OCI-M2 (cell line): ENCODE data around the gene PANK2.
"Not testable (repeated sequence)": the region's sequence is repeated elsewhere in the genome, so short reads cannot be mapped to it uniquely, and the experiment has no call there.

Experiments used
- DNase-seq: peaks from one replicate; lab custom pipeline; 2025; ENCODE audit not compliant: unreplicated experiment; lab: John Stamatoyannopoulos, UW

Gene PANK2

DNA sequence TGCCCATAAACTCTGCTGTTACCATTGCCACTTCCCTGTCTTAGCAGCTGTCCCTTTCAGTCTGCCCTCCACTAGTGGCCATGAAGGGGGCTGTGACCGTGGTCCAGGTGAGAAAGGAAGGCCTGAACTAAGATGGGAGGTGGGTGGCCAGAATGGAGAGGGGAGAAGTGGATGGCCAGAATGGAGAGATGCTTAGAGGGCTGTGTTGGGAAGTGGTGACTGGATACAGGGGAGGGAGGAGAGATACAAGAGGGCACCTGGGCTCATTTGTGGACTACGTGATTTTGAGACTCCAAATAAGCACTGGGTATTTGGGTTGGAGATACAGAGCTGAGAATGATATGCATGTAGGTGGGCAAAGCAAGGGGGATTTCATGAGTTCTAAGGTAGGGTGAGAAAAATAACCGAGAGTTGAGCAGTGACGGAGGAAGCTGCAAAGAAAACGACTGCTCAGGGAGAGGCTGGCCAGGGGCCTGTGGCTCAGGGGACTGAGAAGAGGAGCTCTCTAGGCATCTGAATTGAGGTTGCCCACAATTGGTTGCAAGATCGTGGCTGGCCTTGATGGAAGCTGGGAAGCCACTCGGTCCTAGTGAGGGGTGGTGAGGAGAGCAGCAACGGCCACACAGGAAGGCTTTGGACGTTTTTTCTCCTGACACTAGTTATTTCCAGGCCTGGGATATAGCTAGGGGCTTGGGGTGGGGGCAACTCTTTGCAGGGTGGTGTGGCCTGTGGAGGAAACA, 36.9 kb downstream of the PANK2 start:
- no peak for DNase-seq

DNA sequence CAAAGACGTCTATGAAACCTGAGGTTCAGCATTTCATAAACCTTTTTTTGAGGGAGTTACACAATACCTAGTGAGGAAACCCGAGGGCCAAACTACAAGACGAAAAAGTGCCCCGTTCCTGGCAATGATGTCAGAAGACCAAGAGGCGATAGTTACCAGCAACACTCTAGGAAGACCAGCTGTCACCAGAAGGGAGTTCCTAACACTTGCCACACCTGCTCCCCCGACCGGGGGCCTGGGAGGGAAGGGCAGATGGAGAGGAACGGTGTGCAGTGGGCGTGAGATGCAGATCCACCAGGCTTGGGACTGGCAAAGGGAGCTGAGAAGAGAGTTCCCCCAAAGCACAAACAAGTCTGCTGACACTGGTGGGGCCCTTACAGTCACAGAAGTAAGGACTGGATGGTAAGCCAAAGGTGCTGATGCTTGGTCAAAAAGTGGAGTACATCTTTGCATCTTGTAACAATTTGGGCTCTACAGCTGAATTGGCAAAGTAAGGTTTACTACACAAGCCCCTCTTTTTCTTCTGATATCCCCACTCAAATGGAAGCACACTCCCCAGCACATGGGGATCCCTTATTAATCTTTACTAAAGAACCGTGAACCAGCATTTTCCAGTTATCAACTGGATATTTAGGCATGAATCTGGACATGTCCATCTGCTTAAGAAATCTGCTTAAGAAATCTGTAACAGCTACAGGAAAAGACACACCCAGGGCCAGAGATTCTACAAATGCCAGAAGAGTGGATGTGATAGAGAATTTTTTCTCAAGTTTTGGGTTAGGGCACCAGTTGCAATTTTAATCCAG, 38.5 kb downstream of the PANK2 start:
- no peak for DNase-seq

DNA sequence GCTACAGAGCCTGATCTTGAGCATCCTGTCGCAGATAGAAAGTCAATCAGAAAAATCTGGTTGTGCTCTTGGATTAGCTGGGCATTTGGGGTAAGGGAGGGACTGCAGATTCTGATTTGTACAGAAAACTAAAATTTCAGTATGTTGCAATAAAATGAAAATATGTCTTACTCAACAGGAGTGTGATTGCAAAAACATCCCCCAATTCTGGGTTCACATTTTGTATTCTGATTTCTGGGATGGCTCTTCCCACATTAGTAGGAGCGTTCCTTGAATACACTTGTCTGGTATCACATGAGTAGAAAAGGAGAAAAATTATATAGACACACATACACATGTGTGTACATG, 40.5 kb downstream of the PANK2 start:
- DNase-seq = no peak

DNA sequence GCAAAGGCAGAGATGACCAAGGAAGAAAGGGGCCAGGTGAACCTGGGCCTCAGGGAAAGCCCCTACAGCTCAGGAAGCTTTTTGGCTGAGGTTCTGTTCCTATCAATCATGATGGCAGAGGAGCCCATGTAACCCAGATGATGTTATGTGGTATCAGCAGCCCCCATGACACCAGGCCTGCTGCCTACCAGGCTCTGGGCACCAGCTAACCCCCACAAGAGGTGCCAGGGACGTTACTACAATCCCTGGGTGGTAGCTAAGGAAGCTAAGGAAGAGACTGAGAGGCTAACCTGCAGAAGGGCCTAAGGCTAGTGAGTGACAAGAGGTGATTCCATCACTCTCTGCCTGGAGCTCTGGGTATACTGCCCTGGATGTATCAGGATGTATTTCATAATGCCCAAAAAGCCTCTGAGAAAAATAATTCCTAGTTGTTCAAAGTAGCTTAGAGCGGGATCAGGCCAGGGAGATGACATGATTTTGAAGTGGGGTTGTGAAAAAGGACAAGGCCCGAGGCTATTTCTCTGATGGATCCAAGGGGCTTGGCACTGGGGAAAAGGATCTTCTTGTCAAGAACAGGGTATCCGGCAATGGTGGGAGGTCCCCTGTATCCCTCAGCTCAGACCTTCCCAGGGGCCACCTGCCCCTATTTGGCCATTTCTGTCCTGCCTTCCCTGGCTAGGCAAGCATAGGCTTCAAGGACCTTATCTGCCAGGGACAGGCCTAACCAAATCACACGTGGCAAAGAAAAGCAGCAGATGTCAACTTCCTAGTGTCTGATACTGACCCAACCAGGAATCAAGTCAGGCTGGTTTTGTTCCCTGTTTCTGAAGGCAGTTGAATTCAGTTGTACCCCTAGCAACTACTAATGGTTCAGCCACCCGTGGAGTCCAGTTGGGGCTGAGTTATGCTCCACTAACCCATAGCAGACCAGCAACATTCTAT, 41.3 kb downstream of the PANK2 start:
- DNase-seq = peak; percentile 68

DNA sequence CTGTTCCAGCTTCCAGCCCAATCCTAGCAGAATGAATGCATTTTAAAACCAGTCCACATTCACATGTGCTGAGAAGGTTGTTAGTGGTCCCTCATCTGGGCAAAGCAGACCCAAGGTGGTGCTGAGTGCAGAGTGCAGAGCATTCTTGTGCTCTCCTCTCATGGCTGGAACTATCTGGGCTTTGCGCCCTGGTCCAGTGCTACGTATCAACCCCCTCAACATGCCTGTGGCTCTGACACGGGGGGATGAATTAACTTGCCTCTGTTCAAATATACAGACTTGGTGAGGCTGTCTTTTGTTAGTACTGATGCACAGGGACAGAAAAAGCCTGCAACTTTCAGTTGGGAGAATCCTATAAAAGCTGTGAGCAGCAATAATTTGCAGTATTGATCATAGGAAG, 42.5 kb downstream of the PANK2 start:
- no peak for DNase-seq

DNA sequence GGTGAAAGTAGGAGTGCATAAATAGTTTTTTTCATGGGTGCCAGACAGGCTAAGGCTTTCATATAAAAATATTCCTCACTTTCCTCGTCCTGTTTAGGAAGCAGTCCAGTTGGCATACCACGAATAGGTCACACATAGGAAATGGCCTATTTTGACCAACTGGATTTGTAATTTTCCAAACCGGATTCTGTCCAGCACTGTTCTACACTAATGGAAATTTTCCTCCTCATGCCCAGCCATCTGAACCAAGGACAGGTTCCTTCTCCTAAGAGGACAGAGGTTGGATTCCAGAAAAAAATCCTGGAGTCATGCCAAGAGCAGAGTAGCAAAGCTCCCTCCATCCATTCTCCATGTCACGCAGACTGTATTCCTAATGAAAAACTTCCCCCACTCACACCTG, 43.1 kb downstream of the PANK2 start:
- DNase-seq = no peak

DNA sequence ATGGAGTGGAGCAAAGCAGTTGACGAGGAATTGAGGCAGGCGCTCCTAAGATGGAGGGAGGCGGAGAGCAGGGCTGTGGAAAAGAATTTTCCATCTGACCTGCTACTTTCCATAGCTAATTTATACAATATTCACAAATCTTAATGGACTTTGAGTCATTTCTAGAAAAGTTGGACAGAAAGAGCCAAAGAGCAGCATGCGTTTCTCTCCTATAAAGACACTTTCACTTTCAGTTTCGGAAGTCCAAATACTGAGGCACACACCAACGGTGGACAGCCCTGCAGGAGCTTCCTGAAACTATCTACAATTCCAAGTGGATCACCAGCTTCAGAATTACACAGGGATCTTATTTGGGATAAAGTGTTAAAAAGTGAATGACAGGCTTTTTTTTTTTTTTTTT, 43.5 kb downstream of the PANK2 start:
- no peak for DNase-seq

DNA sequence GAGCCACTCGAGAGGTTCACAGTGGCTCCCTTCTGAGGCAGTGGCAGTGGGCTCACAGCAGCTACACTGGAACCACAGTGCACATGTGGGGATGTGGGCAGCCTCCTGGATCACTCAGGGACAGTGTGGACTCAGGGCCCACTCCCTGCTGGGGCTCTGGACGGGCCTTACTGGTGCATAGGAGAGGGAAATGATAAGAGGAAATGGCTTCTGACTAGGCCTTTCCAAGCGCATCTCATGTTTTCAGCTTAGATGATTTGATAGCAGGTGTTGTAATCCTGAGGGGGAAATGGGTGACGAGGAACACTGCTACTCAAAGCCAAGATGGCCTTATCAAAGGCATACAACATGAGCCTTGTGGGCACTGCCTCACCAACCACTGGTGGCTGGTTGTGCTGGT, 44.0 kb downstream of the PANK2 start:
- DNase-seq = no peak

DNA sequence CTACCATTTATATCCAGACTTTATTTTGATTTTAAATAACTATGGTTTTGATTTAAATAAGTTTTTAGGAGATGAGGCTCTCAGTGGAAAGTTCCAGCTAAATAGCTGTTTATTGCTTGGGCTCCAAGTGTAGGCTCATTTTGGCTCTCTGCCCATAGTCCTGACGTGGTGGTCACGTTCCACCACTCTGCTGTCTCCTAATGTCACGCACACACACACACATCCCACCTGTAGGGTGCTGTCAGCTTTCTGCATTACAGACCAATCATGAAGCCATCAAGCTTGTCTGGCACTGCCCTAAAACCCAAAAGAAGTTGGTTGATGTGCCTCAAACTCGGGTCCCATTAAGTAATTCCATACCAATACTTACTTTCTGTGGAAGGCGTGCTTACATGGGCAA, 45.4 kb downstream of the PANK2 start:
- no peak for DNase-seq

DNA sequence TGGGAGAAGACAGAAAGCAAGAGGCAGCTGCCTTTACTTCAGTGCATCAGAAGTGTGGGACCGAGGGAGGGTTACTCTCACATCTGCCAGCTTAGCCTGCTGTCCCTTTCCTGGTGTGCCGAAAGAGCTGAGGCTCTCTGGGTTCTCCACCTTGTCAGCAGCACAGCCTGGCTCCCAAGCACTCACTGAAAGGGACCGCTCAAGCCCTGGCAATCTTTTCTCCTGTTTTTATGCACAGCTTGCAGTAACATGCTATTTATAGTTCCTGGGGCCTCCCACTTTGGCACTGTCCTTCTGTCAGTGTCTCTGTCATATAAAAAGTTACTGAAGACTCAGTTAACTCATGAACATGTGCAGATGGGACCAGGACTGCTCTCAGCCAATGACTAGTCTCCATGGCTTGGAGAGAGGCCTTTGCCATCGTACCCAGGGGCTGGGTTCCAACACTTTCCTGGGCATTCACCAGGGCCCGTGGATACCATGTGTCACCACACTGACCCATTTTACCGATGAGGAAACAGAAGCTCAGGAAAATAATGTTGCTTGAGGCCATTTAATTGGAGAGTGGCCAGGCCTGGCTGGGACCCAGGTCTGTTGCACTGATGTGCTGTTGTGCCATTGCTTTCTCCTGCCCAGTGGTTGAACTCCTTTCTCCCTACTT, 46.2 kb downstream of the PANK2 start:
- DNase-seq = no peak

DNA sequence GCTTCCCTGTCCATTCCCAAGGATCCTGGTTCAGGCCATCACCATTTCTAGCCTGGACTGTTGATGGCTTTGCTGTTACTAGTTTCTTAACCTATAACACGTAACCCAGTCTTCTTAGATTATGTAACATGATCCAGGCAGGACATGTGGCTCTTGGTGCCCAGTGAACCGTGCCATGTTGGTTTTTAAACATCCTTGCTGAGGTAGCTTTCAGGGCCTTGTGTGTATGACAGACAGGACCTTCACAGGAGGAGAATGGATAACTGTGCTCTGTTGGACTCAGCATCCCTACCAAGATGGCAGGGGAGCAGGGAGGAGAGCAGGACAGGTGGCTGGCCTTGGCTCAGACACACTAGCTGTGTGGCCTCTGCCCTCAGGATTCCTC, 46.8 kb downstream of the PANK2 start:
- DNase-seq = no peak

DNA sequence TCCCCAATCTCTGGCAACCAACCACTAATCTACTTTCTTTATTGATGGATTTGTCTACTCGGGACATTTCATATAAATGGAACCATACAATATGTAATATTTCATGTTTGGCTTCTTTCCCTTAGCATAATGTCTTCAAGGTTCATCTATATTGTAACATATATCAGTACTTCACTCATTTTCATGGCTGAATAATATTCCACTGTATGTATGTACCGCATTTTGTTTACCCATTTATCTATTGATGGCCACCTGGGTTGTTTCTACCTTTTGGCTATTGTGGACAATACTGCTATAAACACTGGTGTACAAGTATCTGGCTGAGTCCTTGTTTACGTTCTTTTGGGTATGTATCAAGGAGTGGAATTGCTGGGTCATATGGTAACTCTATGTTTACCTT, 48.4 kb downstream of the PANK2 start:
- no peak for DNase-seq

DNA sequence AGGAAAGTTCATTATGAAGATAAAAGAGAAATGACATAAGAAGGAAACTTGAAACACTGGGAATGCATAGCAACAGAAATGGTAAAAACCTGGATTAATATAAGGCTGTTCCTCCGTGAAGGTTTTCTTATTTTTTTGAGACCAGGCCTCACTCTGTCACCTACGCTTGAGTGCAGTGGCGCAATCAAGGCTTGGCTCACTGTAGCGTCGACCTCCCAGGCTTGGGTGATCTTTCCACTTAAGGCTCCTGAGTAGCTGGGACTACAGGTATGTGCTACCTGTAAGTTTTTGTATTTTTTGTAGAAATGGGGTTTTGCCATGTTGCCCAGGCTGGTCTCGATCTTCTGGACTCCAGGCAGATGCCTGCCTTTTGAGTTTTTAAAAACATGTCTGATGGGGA, 51.7 kb downstream of the PANK2 start:
- no peak for DNase-seq

DNA sequence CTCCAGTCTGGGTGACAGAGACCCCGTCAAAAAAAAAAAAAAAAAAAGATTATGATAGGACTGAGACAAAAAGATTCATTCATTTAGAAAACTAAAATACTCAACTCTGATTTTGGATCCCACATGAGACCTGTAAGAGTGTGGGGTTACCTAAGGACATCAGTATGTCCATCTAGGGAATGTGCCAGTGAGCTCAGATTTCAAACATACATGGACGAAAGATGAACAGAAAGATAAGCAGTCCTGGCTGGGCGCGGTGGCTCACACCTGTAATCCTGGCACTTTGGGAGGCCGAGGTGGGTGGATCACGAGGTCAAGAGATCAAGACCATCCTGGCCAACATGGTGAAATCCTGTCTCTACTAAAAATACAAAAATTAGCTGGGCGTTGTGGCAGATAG, 57.5 kb downstream of the PANK2 start:
- not testable (repeated sequence) for DNase-seq

DNA sequence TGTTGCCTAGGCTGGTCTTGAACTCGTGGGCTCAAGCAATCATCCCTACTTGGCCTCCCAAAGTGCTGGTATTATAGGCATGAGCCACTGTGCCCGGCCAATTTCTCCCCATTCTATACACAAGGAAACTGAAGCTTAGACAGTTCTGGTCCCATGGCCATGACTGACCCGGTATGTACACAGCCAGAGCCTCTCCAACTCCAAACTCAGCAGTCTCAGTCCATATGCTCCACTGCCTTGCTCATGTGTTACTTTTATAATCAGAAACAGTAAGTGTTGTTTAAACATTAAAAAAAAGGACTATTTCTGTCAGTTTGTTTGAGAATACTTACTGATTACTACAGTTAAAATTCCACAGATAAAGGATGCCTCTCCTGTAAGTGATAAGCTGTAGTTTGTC, 75.5 kb downstream of the PANK2 start:
- DNase-seq = no peak

DNA sequence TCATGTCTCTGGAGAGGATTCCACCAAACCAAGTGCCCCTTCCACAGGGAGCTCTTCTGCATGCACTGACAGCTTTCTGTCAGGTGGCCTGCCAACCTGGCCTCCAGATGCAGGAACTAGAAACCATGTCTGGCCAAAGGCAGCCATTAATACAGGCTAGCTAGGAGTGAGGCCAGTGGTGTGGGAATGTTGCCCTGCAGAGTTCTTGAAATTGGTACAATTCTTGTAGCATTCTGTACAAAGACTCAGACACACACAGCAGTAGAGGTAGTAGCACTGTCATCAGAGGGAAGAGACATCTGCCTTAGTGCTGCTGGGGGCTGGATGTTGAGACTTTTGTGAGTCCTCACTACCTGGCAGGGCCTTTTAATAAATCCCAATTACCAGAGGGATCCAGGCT, 77.4 kb downstream of the PANK2 start:
- no peak for DNase-seq

DNA sequence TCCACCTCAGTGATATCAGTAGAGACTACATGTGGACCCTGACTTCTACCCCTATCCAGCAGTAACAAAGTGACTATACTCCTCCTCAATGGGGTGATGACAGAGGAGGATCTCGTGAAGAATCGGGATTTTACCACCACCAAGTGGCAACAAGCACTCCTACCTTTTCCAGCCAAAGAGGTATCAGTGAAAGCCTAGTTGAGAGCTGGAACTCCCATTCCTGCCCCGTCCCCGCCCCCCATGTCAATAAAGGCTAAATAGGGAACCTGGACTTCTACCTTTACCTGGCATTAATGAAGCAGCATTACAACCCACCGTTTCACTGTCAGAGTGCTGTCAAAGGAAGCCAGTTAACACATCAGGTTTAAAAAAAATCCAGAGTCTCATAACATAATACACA, 80.8 kb downstream of the PANK2 start:
- DNase-seq = no peak

DNA sequence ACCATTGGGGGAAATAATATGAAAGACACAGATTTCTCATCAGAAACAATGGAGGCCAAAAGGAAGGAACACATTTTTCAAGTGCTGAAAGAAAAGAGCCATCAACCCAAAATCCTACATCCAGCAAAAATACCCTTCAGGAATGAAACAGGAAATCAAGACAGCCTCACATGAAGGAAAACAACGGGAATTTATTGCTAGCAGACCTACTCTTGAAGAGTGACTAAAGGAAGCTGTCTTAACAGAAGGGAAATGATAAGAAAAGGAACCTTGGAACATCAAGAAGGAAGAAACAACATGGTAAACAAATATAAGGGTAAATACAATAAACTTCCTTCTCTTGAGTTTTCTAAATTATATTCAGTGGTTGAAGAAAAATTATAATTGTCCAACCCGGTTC, 82.0 kb downstream of the PANK2 start:
- no peak for DNase-seq

DNA sequence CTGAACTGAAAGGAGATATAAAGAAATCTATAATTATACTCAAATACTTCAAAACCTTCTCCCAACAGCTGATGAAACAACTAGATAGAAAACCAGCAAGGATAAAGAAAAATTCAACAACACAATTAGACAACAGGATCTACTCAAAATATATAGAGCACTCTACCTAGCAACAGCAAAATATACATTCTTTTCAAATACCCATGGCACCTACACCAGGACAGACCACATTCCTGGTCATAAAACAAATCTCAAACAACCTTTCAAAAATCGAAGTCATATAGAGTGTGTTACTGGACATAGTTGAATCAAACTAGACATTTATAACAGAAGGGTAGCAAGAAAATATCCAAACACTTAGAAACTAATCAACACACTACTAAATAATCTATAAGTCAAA, 83.0 kb downstream of the PANK2 start:
- DNase-seq = no peak

DNA sequence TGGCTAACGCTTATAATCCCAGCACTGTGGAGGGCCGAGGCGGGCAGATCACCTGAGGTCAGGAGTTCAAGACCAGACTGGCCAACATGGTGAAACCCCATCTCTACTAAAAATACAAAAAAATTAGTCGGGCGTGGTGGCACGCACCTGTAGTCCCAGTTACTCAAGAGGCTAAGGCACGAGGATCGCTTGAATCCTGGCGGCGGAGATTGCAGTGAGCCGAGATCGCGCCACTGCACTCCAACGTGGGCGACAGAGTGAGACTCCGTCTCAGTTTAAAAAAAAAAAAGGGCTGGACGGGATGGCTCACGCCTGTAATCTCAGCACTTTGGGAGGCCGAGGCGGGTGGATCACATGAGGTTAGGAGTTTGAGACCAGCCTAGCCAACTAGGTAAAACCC, 83.4 kb downstream of the PANK2 start:
- not testable (repeated sequence) for DNase-seq

DNA sequence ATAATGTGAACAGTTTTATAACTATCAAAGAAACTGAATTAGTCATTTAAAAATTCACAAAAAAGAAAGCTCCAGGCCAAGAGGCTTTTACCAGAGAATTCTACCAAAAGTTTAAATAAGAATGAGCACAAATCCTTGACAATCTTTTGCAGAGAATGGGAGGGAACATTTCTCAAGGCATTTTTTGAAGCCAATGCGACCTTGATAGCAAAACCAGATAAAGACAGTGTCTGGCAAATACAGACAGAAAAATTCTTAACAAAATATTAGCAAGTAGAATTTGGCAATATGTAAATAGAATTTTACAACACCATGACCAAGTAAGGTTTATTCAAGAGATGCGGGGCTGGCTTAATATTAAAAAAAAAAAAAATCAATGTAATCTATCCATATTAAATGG, 84.5 kb downstream of the PANK2 start:
- no peak for DNase-seq
